IMR-90 (cell line): Measurements from ENCODE around the gene ASTN2. TPM values are rescaled to one million over a fixed set of nuclear protein-coding genes. Genes with fewer than 3 reads are reported as not detected.

ENCODE experiments used
- ATAC-seq: fragments of 200-7000 bp; cut with Tn5 transposase; 2 replicates; pipeline ENCODE4 v1.9.1; 2020; ENCODE audit warnings: low read depth, mild to moderate bottlenecking, moderate library complexity
- BruUV-seq: library from RNA; stranded (reverse); fragments of 400-500 nt; replicated peaks from 2 replicates; lab custom pipeline; 2021; lab: Mats Ljungman, UMichigan
- CTCF ChIA-PET: fragments of 300-600 bp; formaldehyde crosslinking; extraction: SDS; loops from one replicate; lab custom pipeline; 2021; ENCODE audit warnings: antibody characterized with exemption; lab: Yijun Ruan, JAX
- POLR2A ChIA-PET: fragments of 300-600 bp; sonication (Branson Sonifier 250); formaldehyde crosslinking; loops from one replicate; lab custom pipeline; 2022; ENCODE audit warnings: antibody characterized with exemption; ENCODE audit not compliant: unreplicated experiment; lab: Charles Lee
- DNase-seq: peaks from one replicate; pipeline ENCODE4 v3.0.0; 2013
- H2AFZ ChIP-seq: replicated peaks from 2 replicates; pipeline ENCODE3; 2013; ENCODE audit warnings: low read length, mild to moderate bottlenecking; ENCODE audit not compliant: poor library complexity
- H2AK5ac ChIP-seq: 2 replicates; pipeline ENCODE4 v1.6.1; 2013; ENCODE audit warnings: low read depth, low read length, inconsistent platforms
- H2AK9ac ChIP-seq: replicated peaks from 2 replicates; pipeline ENCODE3; 2013; ENCODE audit warnings: mild to moderate bottlenecking, low read depth, low read length, moderate library complexity; ENCODE audit not compliant: poor library complexity
- H2BK120ac ChIP-seq: 2 replicates; pipeline ENCODE4 v1.6.1; 2013; ENCODE audit warnings: low read depth, low read length, inconsistent platforms
- H2BK15ac ChIP-seq: 3 replicates; pipeline ENCODE4 v1.6.1; 2013; ENCODE audit warnings: low read depth, low read length, inconsistent platforms
- H2BK20ac ChIP-seq: 2 replicates; pipeline ENCODE4 v1.6.1; 2013; ENCODE audit warnings: low read depth, mild to moderate bottlenecking, inconsistent platforms, low read length, moderate library complexity
- H2BK5ac ChIP-seq: 2 replicates; pipeline ENCODE4 v1.6.1; 2013; ENCODE audit warnings: mild to moderate bottlenecking, low read depth, low read length, inconsistent platforms; ENCODE audit not compliant: poor library complexity, severe bottlenecking
- H3K14ac ChIP-seq: replicated peaks from 2 replicates; pipeline ENCODE4 v1.6.1; 2013; ENCODE audit warnings: low read depth, low read length, inconsistent platforms
- H3K18ac ChIP-seq: 2 replicates; pipeline ENCODE4 v1.6.1; 2013; ENCODE audit warnings: low read depth, low read length, control low read depth
- H3K23ac ChIP-seq: 2 replicates; pipeline ENCODE4 v1.6.1; 2013; ENCODE audit warnings: low read depth, low read length, inconsistent platforms
- H3K27ac ChIP-seq: 2 replicates; pipeline ENCODE4 v1.5.1; 2013; ENCODE audit warnings: mild to moderate bottlenecking, control low read depth, low read length; ENCODE audit not compliant: insufficient read depth
- H3K27me3 ChIP-seq: 2 replicates; pipeline ENCODE4 v1.6.1; 2013; ENCODE audit warnings: low read length; ENCODE audit not compliant: control insufficient read depth, insufficient read depth
- H3K36me3 ChIP-seq: 2 replicates; pipeline ENCODE4 v1.6.1; 2013; ENCODE audit warnings: low read length, mixed read lengths; ENCODE audit not compliant: control insufficient read depth, insufficient read depth
- H3K4ac ChIP-seq: 2 replicates; pipeline ENCODE4 v1.6.1; 2013; ENCODE audit warnings: low read depth, low read length, inconsistent platforms
- H3K4me1 ChIP-seq: 2 replicates; pipeline ENCODE4 v1.6.1; 2013; ENCODE audit warnings: low read length, mixed read lengths; ENCODE audit not compliant: control insufficient read depth, insufficient read depth
- H3K4me2 ChIP-seq: 2 replicates; pipeline ENCODE4 v1.6.1; 2013; ENCODE audit warnings: low read depth, mild to moderate bottlenecking, control low read depth, low read length, moderate library complexity
- H3K4me3 ChIP-seq: 2 replicates; pipeline ENCODE4 v1.5.1; 2013; ENCODE audit warnings: low read depth, mild to moderate bottlenecking, control low read depth, low read length, moderate library complexity; ENCODE audit not compliant: insufficient read depth
- H3K56ac ChIP-seq: 2 replicates; pipeline ENCODE4 v1.6.1; 2013; ENCODE audit warnings: low read length, inconsistent platforms; ENCODE audit not compliant: insufficient read depth; ENCODE audit errors: extremely low read depth
- H3K79me1 ChIP-seq, 2 experiments: 2 replicates each; pipeline ENCODE4 v1.6.1; 2013; ENCODE audit warnings: low read length in 2 of 2, inconsistent platforms in 1 of 2, low read depth in 1 of 2
- H3K9ac ChIP-seq: 2 replicates; pipeline ENCODE4 v1.6.1; 2013; ENCODE audit warnings: low read depth, low read length, control low read depth
- H3K9me1 ChIP-seq: 2 replicates; pipeline ENCODE4 v1.6.1; 2013; ENCODE audit warnings: low read length, inconsistent platforms; ENCODE audit not compliant: insufficient read depth
- H3K9me3 ChIP-seq: 2 replicates; pipeline ENCODE4 v1.6.1; 2013; ENCODE audit warnings: low read length; ENCODE audit not compliant: control insufficient read depth, insufficient read depth
- H4K20me1 ChIP-seq: 2 replicates; pipeline ENCODE4 v1.6.1; 2013; ENCODE audit warnings: low read length, inconsistent platforms; ENCODE audit not compliant: insufficient read depth
- H4K5ac ChIP-seq: 2 replicates; pipeline ENCODE4 v1.6.1; 2013; ENCODE audit warnings: mild to moderate bottlenecking, low read depth, low read length, control low read depth
- H4K8ac ChIP-seq, 2 experiments: 2 replicates each; pipeline ENCODE4 v1.6.1; 2013; ENCODE audit warnings: low read depth in 2 of 2, low read length in 2 of 2, control low read depth in 1 of 2, inconsistent platforms in 1 of 2
- H4K91ac ChIP-seq: 2 replicates; pipeline ENCODE4 v1.6.1; 2013; ENCODE audit warnings: low read depth, low read length, inconsistent platforms; ENCODE audit not compliant: insufficient read depth
- BHLHE40 ChIP-seq: fragments of 150-350 bp; IDR thresholded peaks from 2 replicates; pipeline ENCODE4 v1.6.1; 2016; ENCODE audit warnings: mild to moderate bottlenecking, low read depth, low read length
- CEBPB ChIP-seq: IDR thresholded peaks from 2 replicates; pipeline ENCODE4 v1.6.1; 2012; ENCODE audit warnings: low read depth, low read length, improper control_type of control experiment
- CHD1 ChIP-seq: IDR thresholded peaks from 2 replicates; pipeline ENCODE4 v1.6.1; 2012; ENCODE audit warnings: low read depth, low read length, improper control_type of control experiment
- MAFK ChIP-seq: IDR thresholded peaks from 2 replicates; pipeline ENCODE4 v1.6.1; 2012; ENCODE audit warnings: low read depth, low read length, improper control_type of control experiment
- MXI1 ChIP-seq: IDR thresholded peaks from 2 replicates; pipeline ENCODE4 v1.6.1; 2012; ENCODE audit warnings: low read depth, mild to moderate bottlenecking, low read length, moderate library complexity, borderline replicate concordance
- POLR2A ChIP-seq: IDR thresholded peaks from 2 replicates; pipeline ENCODE4 v1.6.1; 2012; ENCODE audit warnings: mild to moderate bottlenecking, low read depth, low read length
- RAD21 ChIP-seq: IDR thresholded peaks from 2 replicates; pipeline ENCODE4 v1.6.1; 2012; ENCODE audit warnings: low read length, improper control_type of control experiment
- RCOR1 ChIP-seq: IDR thresholded peaks from 2 replicates; pipeline ENCODE4 v1.6.1; 2012; ENCODE audit warnings: mild to moderate bottlenecking, low read length, improper control_type of control experiment; ENCODE audit not compliant: insufficient replicate concordance
- RFX5 ChIP-seq: IDR thresholded peaks from 2 replicates; pipeline ENCODE4 v1.8.0; 2012; ENCODE audit warnings: low read depth, mild to moderate bottlenecking, low read length, moderate library complexity
- SMC3 ChIP-seq: fragments of 150-350 bp; IDR thresholded peaks from 2 replicates; pipeline ENCODE4 v1.6.1; 2016; ENCODE audit warnings: low read depth, mild to moderate bottlenecking, antibody characterized with exemption, low read length, moderate library complexity
- WGBS, 2 experiments: methylation state at CpG; one replicate each; pipeline versions ENCODE4 v1.1.5 to v1.1.7; 2013; ENCODE audit warnings: missing lambda C conversion rate in 2 of 2; ENCODE audit not compliant: insufficient read length in 1 of 2; ENCODE audit errors: extremely low coverage in 2 of 2; 5-methylcytosine and 5-hydroxymethylcytosine counted together
- dilution Hi-C: fragments of 300-500 bp; cut with HindIII; formaldehyde crosslinking; loops from one replicate; pipeline ENCODE4 v1.14.3; 2018; ENCODE audit warnings: low sequenced_read_pairs; ENCODE audit not compliant: unreplicated experiment
- in situ Hi-C: fragments of 300-500 bp; cut with MboI; formaldehyde crosslinking; loops from 3 replicates; pipeline ENCODE4 v1.14.3; 2019; ENCODE audit warnings: low sequenced_read_pairs, inconsistent platforms, mixed read lengths
- intact Hi-C: fragments of 100-400 bp; cut with micrococcal nuclease; formaldehyde crosslinking; loops from 2 replicates; pipeline ENCODE4 v1.10.0; 2022
- polyA plus RNA-seq, 3 experiments: library from polyadenylated mRNA; depleted of rRNA; stranded (reverse); fragments of >200 nt; gene quantifications; 2 replicates each; pipeline ENCODE4 v1.2.3, GENCODE V29; 2012; ENCODE audit warnings: low replicate concordance in 1 of 3
- total RNA-seq: library from RNA; depleted of rRNA; stranded (reverse); fragments of >200 nt; gene quantifications from 2 replicates; pipeline ENCODE4 v1.2.3, GENCODE V29; 2012

ASTN2 gene
- total and polyA plus RNA-seq, 2 of the 4 experiments (the other 2 are of a cell fraction), result 3.8 to 6.8 TPM

- H3K23ac ChIP-seq, result no peak overlapping the region
- no peak overlapping the region for H2AFZ ChIP-seq
- H3K18ac ChIP-seq, result no peak overlapping the region
- no peak overlapping the region for H3K27ac ChIP-seq
- no peak overlapping the region for H4K8ac ChIP-seq
- ChIA-PET CTCF (no interaction called here), POLR2A (no interaction called here)
- no peak overlapping the region for H2BK120ac ChIP-seq
- no peaks in the 10 kb centered on the region for H3K79me1 ChIP-seq
- H3K9me3 ChIP-seq, result peaks cover 18% of the 10 kb centered on the region
- in situ Hi-C loops, result no loop called here
- H3K56ac ChIP-seq, result no peak overlapping the region
- no peak overlapping the region for H2AK5ac ChIP-seq
- H3K4me3 ChIP-seq, result no peak overlapping the region
- no peaks in the 10 kb centered on the region for H3K4me1 ChIP-seq
- no peak overlapping the region for H4K91ac ChIP-seq
- H3K4me2 ChIP-seq, result no peak overlapping the region
- dilution Hi-C loops, result no loop called here
- H3K14ac ChIP-seq, result no peak overlapping the region
- 0% methylated on average over 1 of the region's 6 CpGs; no CpG with 5 or more reads in 1 of the 2 experiments for WGBS, 2 experiments
- no peak overlapping the region for H3K4ac ChIP-seq
- BruUV-seq, result no TSS peak
- no peaks in the 10 kb centered on the region for H3K36me3 ChIP-seq
- H3K27me3 ChIP-seq, result no peaks in the 10 kb centered on the region
- no peak overlapping the region for H2BK5ac ChIP-seq
- DNase-seq (no peak), ATAC-seq (no peak)
- H2BK20ac ChIP-seq, result no peak overlapping the region
- intact Hi-C loops, result loop anchor here (10.0 kb wide), 1 partner anchor 51 kb away; no protein-coding TSS in a partner anchor
- H4K5ac ChIP-seq, result no peak overlapping the region
- H4K20me1 ChIP-seq, result no peaks in the 10 kb centered on the region
- no peak overlapping the region for H2AK9ac ChIP-seq
- TF ChIP-seq CHD1, result no peak
- no peak for TF ChIP-seq SMC3
- no peak for TF ChIP-seq RFX5
- TF ChIP-seq RCOR1, result no peak
- TF ChIP-seq CEBPB, result no peak
- no peak for TF ChIP-seq MAFK
- TF ChIP-seq RAD21, result no peak
- no peak for TF ChIP-seq BHLHE40
- no peak for TF ChIP-seq MXI1
- no peak for TF ChIP-seq POLR2A
- H3K9me1 ChIP-seq, result no peaks in the 10 kb centered on the region
- no peak overlapping the region for H2BK15ac ChIP-seq
- H3K9ac ChIP-seq, result no peak overlapping the region
Measured at GRCh38 chr9:117293206-117294114, 121.4 kb downstream of the ASTN2 start.
